GM10266 (cell line): Measurements from ENCODE around the gene PLCE1.

ENCODE experiments used
- DNase-seq: peaks from one replicate; pipeline ENCODE4 v3.0.0; 2012; ENCODE audit errors: extremely low spot score
- CTCF ChIP-seq: IDR thresholded peaks from 2 replicates; pipeline ENCODE4 v1.5.1; 2012; ENCODE audit warnings: mild to moderate bottlenecking, low read depth; ENCODE audit not compliant: control insufficient read depth, insufficient read depth; ENCODE audit errors: missing control alignments

The PLCE1 gene

GRCh38 chr10:94001416-94001810, 7.7 kb downstream of the PLCE1 start:
- no peak for TF ChIP-seq CTCF
- DNase-seq = no peak

- DNase-seq = no peak
- TF ChIP-seq CTCF = no peak
Observed at GRCh38 chr10:94002156-94002555, 8.4 kb downstream of the PLCE1 start.

GRCh38 chr10:94003488-94003887, 9.8 kb downstream of the PLCE1 start:
- TF ChIP-seq CTCF = no peak
- no peak for DNase-seq

- TF ChIP-seq CTCF = no peak
- no peak for DNase-seq
Observed at GRCh38 chr10:94005050-94005449, 11.3 kb downstream of the PLCE1 start.

GRCh38 chr10:94006591-94007550, 13.1 kb downstream of the PLCE1 start:
- no peak for TF ChIP-seq CTCF
- DNase-seq = no peak

GRCh38 chr10:94008526-94008925, 14.8 kb downstream of the PLCE1 start:
- no peak for DNase-seq

GRCh38 chr10:94010116-94010515, 16.4 kb downstream of the PLCE1 start:
- no peak for DNase-seq
- TF ChIP-seq CTCF = no peak

More at GRCh38 chr10:94008526-94008925, 14.8 kb downstream of the PLCE1 start:
- no peak for TF ChIP-seq CTCF
